ENCODE data around the gene PNMT.

The PNMT gene

DNA sequence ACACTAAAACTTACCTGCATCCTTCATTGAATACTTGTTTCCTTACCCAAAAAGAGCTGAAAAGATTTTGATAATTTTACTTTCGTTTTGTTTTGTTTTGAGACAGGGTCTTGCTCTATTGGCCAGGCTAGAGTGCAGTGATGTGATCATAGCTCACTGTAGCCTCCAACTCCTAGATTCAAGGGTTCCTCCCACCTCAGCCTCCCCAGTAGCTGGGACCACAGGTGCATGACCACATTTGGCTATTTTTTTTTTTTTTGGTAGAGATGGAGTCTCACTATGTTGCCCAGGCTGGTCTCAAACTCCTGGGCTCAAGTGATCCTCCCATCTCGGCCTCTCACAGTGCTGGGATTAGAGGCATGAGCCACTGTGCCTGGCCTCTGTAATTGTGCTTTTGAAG, 13.1 kb upstream of the PNMT start:
- DNase-seq = no peak

DNA sequence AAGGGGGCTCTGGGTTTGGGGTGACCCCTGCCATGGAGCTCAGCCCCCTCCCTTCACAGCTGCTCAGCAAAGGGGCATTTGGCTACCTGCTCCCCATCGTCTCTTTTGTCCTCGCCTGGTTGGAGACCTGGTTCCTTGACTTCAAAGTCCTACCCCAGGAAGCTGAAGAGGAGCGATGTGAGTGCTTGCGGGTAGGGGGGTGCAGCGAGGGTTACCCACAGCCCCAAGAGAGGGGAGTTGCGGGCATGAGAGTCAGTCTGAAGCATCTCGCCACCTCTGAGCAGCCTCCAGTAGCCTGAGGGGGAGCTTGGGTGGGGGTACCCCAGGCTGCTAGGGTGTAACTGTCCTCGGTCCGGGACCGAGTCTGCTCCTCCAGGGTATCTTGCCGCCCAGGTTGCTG, 9.9 kb upstream of the PNMT start:
- no peak for DNase-seq

DNA sequence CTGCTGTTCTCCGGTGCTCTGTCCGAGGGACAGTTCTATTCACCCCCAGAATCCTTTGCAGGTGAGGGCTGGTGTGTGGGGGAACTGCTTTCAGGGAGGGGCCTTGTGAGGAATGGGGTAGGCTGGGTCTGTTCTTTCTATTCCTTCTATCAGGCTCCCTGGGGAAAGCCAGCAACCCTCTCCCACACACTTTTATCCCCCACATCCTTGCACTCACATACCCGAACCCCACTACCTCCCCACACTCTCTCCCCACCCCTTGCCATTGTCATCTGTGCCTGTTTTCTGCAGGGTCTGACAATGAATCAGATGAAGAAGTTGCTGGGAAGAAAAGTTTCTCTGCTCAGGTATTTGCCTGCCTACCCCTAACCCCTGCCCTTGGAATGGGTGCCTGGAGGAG, 9.5 kb upstream of the PNMT start:
- no peak for DNase-seq

DNA sequence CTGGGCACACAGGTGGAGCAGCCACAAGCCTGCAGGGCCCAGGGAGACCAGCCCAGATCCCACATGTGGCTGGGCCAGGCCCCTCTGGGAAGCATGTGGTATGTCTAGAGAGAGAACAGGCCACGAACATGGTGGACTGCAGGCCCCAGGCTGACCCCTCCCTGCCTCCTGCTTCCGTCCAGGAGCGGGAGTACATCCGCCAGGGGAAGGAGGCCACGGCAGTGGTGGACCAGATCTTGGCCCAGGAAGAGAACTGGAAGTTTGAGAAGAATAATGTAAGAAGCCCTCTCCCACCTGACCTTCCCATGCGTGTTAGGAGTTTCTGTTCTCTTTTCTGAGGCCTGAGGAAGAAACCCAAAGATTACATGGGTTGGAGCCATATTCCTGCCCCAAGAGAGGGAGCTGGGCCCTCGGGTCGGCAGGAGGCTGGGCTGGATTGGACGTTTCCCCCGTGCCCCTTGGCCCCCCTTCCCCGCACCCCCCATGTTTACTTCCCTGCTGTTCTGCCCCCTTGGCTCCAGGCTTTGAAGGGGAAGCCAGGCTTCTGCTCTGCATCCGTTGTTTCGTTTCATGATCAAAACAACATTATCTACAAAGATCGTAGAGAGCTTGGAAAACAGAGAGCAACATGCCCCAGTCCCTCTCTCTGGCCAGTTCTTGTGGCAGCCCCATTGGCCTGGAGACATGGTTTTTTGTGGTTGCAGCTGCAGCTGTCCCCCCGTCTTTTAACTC, 8.8 kb upstream of the PNMT start:
- no peak for DNase-seq

DNA sequence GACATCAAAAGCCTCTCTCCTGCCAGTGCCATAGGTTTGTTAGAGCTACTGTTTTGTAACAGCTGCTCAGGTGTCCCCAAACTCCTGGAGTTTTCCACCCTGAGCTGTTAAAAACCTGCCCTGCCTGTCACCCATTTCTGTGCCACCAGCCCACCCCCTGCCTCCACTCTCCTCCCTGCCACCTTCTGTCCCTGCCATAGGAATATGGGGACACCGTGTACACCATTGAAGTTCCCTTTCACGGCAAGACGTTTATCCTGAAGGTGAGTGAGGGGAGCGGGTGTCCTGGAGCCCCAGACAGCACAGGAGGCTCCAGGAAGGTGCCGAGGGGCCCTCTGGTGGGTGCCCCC, 8.3 kb upstream of the PNMT start:
- no peak for DNase-seq

DNA sequence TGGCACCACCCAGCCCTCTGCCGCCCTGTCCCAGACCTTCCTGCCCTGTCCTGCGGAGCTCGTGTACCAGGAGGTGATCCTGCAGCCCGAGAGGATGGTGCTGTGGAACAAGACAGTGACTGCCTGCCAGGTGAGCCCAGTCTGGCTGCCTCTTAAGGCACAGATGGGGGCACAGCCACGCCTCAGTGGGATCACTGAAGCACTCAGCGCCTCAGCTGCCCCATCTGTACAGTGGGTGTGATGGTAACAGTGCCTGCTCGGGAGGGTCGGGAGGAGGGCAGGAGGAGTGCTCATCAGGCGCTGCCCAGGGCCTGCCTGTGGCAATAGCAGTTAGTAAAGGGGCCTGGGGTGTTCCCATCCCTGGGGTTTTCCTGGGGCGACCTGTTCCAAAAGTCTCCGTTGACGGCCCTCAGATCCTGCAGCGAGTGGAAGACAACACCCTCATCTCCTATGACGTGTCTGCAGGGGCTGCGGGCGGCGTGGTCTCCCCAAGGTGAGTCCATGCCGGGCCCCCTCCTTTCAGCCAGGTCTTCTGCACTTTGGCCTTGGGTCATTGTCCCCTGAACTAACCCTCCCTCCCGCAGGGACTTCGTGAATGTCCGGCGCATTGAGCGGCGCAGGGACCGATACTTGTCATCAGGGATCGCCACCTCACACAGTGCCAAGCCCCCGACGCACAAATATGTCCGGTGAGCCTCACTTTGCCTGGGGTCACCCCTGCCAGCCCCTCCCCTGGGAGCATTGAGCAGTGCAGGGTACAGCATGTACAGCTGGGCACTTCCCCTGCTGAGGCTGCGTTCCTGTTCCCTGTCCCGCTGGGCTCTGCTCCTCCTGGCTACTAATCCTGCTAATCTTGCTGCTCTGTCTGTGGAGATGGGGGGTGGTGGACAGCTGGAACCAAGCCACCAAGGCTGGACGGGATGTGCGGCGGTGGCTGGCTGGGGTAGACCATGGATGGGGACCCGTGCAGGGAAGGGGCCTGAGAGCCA, 7.6 kb upstream of the PNMT start:
- no peak for DNase-seq

DNA sequence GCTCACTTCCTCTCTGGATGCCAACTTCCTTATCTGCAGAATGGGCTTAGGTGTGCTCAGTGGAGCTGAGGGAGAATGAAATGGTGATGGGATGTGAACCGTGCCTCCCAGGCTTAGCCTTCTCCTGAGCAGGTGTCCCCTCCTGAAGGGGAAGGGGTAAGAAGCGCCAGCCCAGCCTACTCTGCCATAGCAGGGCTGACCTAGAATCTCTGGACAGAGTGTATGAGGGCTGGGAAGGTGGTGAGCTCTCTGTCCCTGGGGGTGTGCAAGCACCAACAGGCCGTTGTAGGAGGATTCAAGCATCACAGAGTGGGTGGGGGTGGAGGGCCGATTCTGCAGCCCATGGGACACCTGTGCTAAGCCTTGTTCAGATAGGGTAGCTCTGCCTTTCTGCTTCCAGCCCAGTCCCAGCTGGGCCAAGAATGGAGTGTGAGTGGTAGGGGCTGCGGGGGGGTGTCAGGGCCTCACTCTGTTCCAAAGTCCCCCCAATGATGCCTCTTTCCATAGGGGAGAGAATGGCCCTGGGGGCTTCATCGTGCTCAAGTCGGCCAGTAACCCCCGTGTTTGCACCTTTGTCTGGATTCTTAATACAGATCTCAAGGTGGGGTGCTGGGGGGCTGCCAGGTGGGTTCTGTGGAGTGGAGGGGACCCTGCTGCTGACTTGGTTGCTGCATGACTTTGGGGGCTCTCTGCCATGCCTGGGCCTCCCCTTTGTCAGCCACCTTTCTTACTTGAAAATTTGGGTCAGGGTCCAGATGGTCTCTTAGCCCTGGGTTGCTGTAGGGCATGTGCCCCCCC, 6.3 kb upstream of the PNMT start:
- no peak for DNase-seq

GRCh38 chr17:39662551-39663339, 5.5 kb upstream of the PNMT start:
- no peak for DNase-seq

GRCh38 chr17:39663340-39663687, 4.9 kb upstream of the PNMT start:
- no peak for DNase-seq

GRCh38 chr17:39663688-39664580, 4.3 kb upstream of the PNMT start:
- no peak for DNase-seq

DNA sequence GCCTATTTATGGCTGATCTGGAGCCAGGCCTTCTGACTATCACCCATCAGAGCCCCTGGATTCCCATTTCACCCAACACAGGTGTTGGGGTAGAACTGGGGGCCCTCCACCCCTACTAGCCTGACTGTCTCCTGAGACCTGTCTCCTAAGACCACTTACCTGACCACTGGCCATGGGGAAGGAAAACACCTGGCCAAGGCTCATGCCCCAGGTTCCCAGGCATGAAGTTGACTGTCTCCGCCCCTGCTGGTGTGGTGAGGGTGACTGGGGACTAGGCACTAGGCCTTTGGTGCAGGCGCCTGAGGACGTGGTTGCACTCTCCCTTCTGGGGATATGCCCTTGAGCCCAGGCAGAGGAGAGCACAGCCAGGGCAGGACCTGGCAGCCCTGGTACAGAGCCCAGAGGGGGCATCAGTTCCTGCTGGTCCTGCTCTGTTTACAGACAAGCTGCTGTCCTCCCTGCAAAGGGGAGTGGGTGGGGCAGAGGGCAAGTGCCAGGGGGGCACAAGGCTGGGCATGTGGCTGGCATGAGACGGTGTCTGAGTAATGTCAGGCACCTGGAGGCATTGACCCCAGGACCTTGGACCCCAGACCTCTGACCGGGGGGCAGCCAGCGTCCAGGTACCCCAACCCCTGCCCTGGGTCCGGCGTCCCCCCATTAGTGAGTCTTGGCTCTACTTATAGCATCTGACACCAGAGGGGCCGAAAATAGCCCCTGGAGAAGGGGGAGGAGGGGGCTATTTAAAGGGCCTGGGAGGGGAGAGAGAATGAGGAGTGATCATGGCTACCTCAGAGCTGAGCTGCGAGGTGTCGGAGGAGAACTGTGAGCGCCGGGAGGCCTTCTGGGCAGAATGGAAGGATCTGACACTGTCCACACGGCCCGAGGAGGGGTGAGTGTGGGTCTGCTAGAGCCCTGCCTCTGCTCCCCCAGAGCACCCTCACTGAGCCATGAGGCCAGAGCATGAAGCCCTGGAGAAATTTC, 3.4 kb upstream of the PNMT start, which contains the start of gene TCAP:
Gene TCAP (plus strand): TSS at position 769 of the 981 bp plus-strand sequence. CDS start 11 bp downstream, at position 780.
- no peak for DNase-seq

DNA sequence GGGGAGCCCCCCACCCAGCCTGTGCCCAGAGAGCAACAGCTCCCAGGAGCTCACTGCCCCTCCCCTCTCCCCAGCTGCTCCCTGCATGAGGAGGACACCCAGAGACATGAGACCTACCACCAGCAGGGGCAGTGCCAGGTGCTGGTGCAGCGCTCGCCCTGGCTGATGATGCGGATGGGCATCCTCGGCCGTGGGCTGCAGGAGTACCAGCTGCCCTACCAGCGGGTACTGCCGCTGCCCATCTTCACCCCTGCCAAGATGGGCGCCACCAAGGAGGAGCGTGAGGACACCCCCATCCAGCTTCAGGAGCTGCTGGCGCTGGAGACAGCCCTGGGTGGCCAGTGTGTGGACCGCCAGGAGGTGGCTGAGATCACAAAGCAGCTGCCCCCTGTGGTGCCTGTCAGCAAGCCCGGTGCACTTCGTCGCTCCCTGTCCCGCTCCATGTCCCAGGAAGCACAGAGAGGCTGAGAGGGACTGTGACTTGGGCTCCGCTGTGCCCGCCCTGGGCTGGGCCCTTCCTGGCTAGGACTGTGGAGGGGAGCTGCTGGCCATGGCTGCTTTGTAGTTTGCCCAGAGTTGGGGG, 2.5 kb upstream of the PNMT start:
- no peak for DNase-seq

DNA sequence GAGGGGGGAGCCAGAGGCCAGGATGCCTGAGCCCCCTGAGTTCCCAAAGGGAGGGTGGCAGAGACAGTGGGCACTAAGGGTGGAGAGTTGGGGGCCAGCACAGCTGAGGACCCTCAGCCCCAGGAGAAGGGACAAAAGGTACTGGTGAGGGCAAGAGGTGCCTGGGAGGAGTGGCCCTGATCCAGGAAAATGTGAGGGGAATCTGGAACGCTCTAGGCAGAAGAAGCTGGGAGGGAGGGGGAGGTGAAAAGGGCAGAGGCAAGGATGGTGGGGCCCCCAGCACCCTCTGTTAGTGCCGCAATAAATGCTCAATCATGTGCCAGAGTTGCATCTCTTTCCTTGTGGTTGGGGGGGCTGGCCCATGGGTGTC, 2.0 kb upstream of the PNMT start:
- DNase-seq = no peak

DNA sequence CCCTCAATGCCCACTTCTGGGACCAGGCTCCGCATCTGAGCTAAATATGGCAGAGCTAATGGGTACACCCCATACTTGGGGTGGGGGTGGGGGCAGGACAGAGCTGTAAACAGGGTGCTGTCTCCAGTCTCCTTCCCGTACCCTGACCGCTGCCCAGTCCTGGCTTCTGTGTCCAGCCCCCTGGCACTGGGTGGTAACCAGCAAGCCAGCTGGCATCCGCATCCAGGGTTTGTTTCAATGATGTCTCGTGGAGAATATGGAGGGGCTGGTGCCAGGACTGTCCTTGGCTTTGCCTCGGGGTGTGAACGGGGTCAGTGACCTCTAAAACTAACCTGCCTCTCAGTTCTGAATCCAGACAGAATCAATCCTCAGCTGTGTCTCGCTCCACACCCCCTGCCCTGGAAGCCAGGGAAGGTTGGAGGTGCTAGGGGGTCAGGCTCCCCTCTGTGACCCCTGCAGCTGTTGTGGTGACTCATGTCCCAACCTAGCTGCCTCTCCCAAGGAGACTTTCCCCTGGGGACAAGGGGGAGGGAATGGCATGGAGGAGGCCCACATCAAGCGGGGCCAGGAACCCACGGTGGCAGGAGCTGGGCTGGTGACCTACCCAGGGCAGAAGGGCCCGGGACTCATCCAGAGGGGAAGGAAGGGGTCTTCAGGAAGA, 1.5 kb upstream of the PNMT start:
- no peak for DNase-seq

DNA sequence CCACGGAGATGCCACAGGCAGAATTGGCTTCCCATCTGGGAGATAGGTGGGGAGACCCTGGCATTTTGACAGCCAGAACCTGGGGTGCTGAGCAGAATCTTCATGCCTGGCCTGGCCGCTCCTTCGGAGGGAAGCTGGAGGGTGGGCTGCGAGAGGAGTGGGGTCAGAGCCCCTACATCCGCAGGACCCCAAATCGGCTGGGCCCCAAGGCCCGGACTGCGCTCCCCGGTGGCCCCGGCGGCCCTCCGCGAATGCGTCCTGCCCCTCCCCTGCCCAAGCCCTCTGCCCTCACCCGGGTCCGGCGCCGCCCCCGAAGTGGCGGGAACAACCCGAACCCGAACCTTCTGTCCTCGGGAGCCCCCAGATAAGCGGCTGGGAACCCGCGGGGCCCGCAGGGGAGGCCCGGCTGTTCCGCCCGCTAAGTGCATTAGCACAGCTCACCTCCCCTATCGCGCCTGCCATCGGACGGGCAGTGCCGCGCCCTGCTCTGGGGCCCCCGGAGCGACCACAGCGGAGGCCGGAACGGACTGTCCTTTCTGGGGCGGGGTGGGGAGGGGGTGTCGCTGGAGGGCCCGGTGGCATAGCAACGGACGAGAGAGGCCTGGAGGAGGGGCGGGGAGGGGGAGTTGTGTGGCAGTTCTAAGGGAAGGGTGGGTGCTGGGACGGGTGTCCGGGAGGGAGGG, 850 bp upstream of the PNMT start:
- no peak for DNase-seq

- DNase-seq = no peak
Measured at GRCh38 chr17:39669897-39670735, 1.9 kb downstream of the PNMT start.

DNA sequence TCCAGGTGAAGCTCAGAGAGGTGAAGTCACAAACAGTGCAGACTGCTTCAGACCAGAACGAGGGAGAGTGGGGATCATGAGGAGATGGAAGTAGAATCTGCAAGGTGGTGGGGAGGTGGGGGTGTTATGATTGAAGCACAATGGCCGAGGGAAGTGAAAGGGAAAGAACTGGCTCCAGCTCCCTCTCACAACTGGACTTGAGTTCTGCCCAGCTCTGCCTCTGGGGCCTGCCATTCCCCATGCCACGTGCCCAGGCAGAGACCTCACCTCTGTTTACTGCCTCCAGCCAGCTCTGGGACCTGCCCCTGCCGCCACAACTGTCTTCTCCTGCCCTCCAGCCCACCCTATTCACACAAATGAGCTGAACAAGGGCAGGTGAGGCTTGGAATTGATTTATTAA, 2.5 kb downstream of the PNMT start:
- no peak for DNase-seq

All from GDM1 (cell line).